Chondrocyte (in vitro differentiated cells): ENCODE measurements around the gene LHFPL2. TPM values are rescaled to one million over a fixed set of nuclear protein-coding genes. Genes with fewer than 3 reads are reported as not detected.

Experiments used
- DNase-seq: peaks from one replicate; pipeline ENCODE4 v3.0.0; 2021; ENCODE audit warnings: mixed read lengths, low spot score
- H3K27ac Mint-ChIP-seq: one replicate; pipeline ENCODE4 v1.8.0; 2021; ENCODE audit warnings: mild to moderate bottlenecking, moderate library complexity, mixed read lengths; ENCODE audit not compliant: unreplicated experiment
- H3K27me3 Mint-ChIP-seq: 2 replicates; pipeline ENCODE4 v1.8.0; 2021; ENCODE audit warnings: low read depth, mixed read lengths
- H3K36me3 Mint-ChIP-seq: 2 replicates; pipeline ENCODE4 v1.8.0; 2021; ENCODE audit warnings: low read depth, mixed read lengths
- H3K4me1 Mint-ChIP-seq: 2 replicates; pipeline ENCODE4 v1.8.0; 2021; ENCODE audit warnings: low read depth, mild to moderate bottlenecking, mixed read lengths
- H3K4me3 Mint-ChIP-seq: one replicate; pipeline ENCODE4 v1.8.0; 2021; ENCODE audit warnings: mild to moderate bottlenecking, moderate library complexity, mixed read lengths; ENCODE audit not compliant: unreplicated experiment
- H3K9me3 Mint-ChIP-seq: 2 replicates; pipeline ENCODE4 v1.8.0; 2021; ENCODE audit warnings: low read depth, mixed read lengths
- CTCF ChIP-seq: fragments of 200-600 bp; sonication (generic); IDR thresholded peaks from 2 replicates; pipeline ENCODE4 v1.5.0; 2021; ENCODE audit warnings: antibody characterized with exemption, mild to moderate bottlenecking, moderate library complexity
- total RNA-seq: library from RNA; stranded (reverse); gene quantifications from 3 replicates; pipeline ENCODE4 v1.2.1, GENCODE V29; 2021

LHFPL2 gene
- total RNA-seq, 1 donor from 2014 or later: 49.4 TPM

GRCh38 chr5:78612227-78613150 lies 36.1 kb downstream of the LHFPL2 start:
- peaks cover 20% of the 10 kb centered on the region for H3K36me3 Mint-ChIP-seq

GRCh38 chr5:78611126-78611605 lies 37.4 kb downstream of the LHFPL2 start:
- H3K36me3 Mint-ChIP-seq: peaks cover 15% of the 10 kb centered on the region
- DNase-seq: no peak
- no peak overlapping the region for H3K27ac Mint-ChIP-seq
- TF ChIP-seq CTCF: no peak
- H3K4me3 Mint-ChIP-seq: no peak overlapping the region
- no peaks in the 10 kb centered on the region for H3K9me3 Mint-ChIP-seq
- H3K4me1 Mint-ChIP-seq: peaks cover 42% of the 10 kb centered on the region
- no peaks in the 10 kb centered on the region for H3K27me3 Mint-ChIP-seq

More at GRCh38 chr5:78612227-78613150, 36.1 kb downstream of the LHFPL2 start:
- TF ChIP-seq CTCF: no peak
- Mint-ChIP-seq H3K27ac (no peak overlapping the region), H3K4me3 (no peak overlapping the region), H3K4me1 (peaks cover 33% of the 10 kb centered on the region), H3K9me3 (no peaks in the 10 kb centered on the region), H3K27me3 (no peaks in the 10 kb centered on the region)
- no peak for DNase-seq

- H3K27me3 Mint-ChIP-seq: no peaks in the 10 kb centered on the region
- peak overlapping the region; percentile 5 for H3K27ac Mint-ChIP-seq
- peaks cover 11% of the 10 kb centered on the region for H3K36me3 Mint-ChIP-seq
Observed at GRCh38 chr5:78610636-78611035, 37.9 kb downstream of the LHFPL2 start.

GRCh38 chr5:78610163-78610583 lies 38.4 kb downstream of the LHFPL2 start:
- Mint-ChIP-seq H3K9me3 (no peaks in the 10 kb centered on the region), H3K27me3 (no peaks in the 10 kb centered on the region), H3K4me3 (no peak overlapping the region), H3K4me1 (peaks cover 50% of the 10 kb centered on the region), H3K27ac (peak overlapping the region; percentile 41), H3K36me3 (peaks cover 9% of the 10 kb centered on the region)
- DNase-seq: no peak
- no peak for TF ChIP-seq CTCF

More at GRCh38 chr5:78610636-78611035, 37.9 kb downstream of the LHFPL2 start:
- no peak overlapping the region for H3K4me3 Mint-ChIP-seq
- TF ChIP-seq CTCF: no peak
- H3K4me1 Mint-ChIP-seq: peaks cover 47% of the 10 kb centered on the region
- no peak for DNase-seq
- H3K9me3 Mint-ChIP-seq: no peaks in the 10 kb centered on the region

GRCh38 chr5:78607864-78608263 lies 40.7 kb downstream of the LHFPL2 start:
- Mint-ChIP-seq H3K9me3 (no peaks in the 10 kb centered on the region), H3K36me3 (peaks cover 6% of the 10 kb centered on the region), H3K27me3 (no peaks in the 10 kb centered on the region), H3K27ac (no peak overlapping the region), H3K4me3 (no peak overlapping the region), H3K4me1 (peaks cover 59% of the 10 kb centered on the region)
- TF ChIP-seq CTCF: no peak
- no peak for DNase-seq
